ENCODE data around the gene ADRM1.

ADRM1 gene

GRCh38 chr20:62350629-62351422 is 48.0 kb downstream of the ADRM1 start:
- no peak for FAIRE-seq
- TF ChIP-seq TAF1 (IDR thresholded peaks at IDR 0.05; ENCODE audit: low read depth, low read length) (no peak), PAX5 (IDR thresholded peaks at IDR 0.05; ENCODE audit: insufficient read depth, low read length, severe bottlenecking) (no peak), POU2F2 (IDR thresholded peaks at IDR 0.05; ENCODE audit: low read depth, low read length) (no peak), POLR2A (IDR thresholded peaks at IDR 0.05; ENCODE audit: low read depth, low read length) (no peak), SPI1 (IDR thresholded peaks at IDR 0.05; ENCODE audit: low read depth, low read length) (no peak), POLR2AphosphoS5 (IDR thresholded peaks at IDR 0.05; ENCODE audit: low read depth, low read length) (no peak)
- no peak for DNase-seq (ENCODE audit: insufficient read length, low spot score)

GRCh38 chr20:62351469-62352401 is 48.9 kb downstream of the ADRM1 start:
- FAIRE-seq (no peak), DNase-seq (ENCODE audit: insufficient read length, low spot score) (no peak)
- TF ChIP-seq POLR2AphosphoS5 (IDR thresholded peaks at IDR 0.05; ENCODE audit: low read depth, low read length) (no peak), PAX5 (IDR thresholded peaks at IDR 0.05; ENCODE audit: insufficient read depth, low read length, severe bottlenecking) (no peak), SPI1 (IDR thresholded peaks at IDR 0.05; ENCODE audit: low read depth, low read length) (no peak), TAF1 (IDR thresholded peaks at IDR 0.05; ENCODE audit: low read depth, low read length) (no peak), POU2F2 (IDR thresholded peaks at IDR 0.05; ENCODE audit: low read depth, low read length) (no peak), POLR2A (IDR thresholded peaks at IDR 0.05; ENCODE audit: low read depth, low read length) (no peak)

DNA sequence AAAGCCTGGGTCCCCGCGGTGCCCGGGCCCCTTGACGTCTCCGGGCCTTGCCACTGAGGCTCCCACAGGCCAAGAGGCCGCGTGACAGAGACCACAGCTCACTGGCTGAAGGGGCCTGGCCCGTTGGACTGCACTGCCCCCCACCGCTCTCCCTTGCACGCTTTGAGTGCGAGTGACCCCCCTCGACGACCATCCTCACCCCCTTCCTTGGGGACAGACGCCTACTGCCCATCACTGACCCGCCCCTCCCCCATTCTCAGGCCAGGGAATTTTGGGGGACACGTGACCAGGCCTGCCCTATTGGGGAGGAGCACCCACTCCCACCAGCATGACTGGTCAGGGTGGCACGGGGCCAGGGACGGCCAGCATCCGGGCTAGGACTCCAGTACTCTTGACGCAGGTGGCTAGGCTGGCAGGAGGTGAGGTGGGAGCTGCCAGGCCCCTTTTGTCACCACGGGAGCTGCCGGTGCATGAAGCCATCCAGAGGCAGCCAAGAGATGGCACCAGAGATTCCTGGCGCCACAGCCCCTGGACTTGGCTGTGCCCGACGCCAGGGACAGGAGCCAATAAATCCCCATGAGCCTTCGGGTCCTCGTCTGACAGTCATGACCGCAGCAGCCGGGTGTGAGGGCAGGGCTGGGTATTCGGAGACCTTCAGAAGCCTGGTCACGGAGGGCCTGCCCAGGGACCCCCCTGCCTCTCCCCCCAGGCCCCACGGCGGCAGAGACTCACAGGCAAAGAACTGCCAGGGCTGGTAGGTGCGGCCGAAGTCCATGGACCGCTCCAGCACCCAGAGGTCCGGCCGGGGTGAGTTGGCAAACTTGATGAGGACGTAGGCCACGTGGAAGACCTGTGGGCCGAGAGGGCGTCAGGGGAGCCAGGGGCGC is 49.8 kb downstream of the ADRM1 start:
- DNase-seq (ENCODE audit: insufficient read length, low spot score): no peak
- FAIRE-seq: no peak

DNA sequence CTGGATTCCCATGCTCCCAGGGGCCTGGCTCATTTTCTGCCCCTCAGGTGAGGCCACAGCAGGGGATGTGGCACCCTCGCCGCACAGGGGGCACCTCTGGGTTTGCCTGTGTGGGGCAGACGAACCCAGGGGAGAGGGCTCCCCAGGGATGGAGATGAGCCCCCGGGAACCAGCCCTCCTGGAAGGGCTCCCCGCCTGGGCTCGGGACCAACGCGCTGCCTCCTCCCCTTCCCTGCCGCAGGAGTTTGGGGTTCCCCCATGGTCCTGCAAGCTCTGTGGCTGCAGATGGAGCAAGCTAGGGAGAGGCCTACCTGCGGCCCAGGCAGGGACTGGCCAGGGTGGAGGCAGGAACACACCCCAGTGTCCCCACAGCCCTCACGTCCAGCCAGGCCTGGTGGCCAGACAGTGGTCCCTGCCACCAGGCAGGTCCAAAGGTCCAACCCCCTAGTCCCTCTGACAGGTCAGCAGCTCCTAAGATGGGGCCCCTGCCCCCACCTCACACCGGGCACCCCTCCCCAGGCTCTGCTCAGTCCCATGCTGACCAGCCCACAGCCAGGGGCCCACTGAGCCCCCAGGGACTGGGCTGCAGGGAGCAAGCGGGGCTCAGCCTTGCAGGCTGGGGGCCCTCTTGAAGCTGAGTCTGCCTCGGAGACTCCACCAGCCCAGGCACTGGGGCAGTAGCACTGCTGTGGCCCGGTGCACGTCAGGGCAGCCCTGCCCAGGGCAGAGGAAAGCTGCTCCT is 50.7 kb downstream of the ADRM1 start:
- FAIRE-seq (no peak), DNase-seq (ENCODE audit: insufficient read length, low spot score) (no peak)
- TF ChIP-seq POLR2AphosphoS5 (IDR thresholded peaks at IDR 0.05; ENCODE audit: low read depth, low read length): no peak

More for the DNA sequence above, 49.8 kb downstream of the ADRM1 start:
- TF ChIP-seq POU2F2 (IDR thresholded peaks at IDR 0.05; ENCODE audit: low read depth, low read length): no peak
- TF ChIP-seq POLR2A (IDR thresholded peaks at IDR 0.05; ENCODE audit: low read depth, low read length): no peak
- TF ChIP-seq SPI1 (IDR thresholded peaks at IDR 0.05; ENCODE audit: low read depth, low read length): no peak
- no peak for TF ChIP-seq PAX5 (IDR thresholded peaks at IDR 0.05; ENCODE audit: insufficient read depth, low read length, severe bottlenecking)
- no peak for TF ChIP-seq POLR2AphosphoS5 (IDR thresholded peaks at IDR 0.05; ENCODE audit: low read depth, low read length)
- no peak for TF ChIP-seq TAF1 (IDR thresholded peaks at IDR 0.05; ENCODE audit: low read depth, low read length)

DNA sequence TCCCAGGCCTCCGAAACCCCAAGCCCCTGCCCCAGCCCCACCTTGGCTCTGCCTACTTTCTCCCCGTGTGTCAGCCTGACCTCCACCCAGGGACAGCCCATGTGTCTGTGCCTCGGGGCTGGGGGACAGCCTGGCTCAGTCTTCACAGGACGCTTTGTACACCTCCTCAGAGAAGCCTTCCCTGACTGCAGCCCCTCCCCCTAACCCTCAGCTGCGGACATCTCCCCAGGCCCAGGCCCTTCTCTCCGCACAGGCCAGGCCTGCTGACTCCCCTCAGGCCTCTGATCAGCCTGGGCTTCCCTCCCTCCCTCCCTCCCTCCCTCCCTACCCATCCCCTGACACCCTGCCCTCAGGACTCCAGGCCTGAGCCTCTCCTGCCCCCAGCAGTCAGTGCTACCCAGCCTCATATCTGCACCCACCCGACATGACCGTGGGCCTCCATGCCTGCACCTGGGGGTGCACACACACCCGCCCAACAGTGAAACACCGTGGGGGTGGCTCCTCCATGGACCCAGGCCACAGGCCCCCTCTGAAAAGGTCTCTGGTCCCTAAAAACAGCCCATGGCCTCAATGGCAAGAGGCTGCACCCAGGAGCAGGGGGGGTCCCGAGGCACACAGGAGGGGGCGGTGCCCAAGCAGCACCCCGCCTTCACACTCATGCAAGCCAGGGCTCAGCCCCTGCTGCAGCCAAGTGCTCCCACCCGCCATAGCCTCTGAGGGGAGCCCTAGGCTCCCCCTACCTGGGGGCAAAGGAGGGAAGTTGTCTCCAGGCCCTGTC is 51.4 kb downstream of the ADRM1 start:
- no peak for DNase-seq (ENCODE audit: insufficient read length, low spot score)
- FAIRE-seq: no peak
- TF ChIP-seq PAX5 (IDR thresholded peaks at IDR 0.05; ENCODE audit: insufficient read depth, low read length, severe bottlenecking) (no peak), POLR2AphosphoS5 (IDR thresholded peaks at IDR 0.05; ENCODE audit: low read depth, low read length) (no peak), SPI1 (IDR thresholded peaks at IDR 0.05; ENCODE audit: low read depth, low read length) (no peak), POLR2A (IDR thresholded peaks at IDR 0.05; ENCODE audit: low read depth, low read length) (no peak), TAF1 (IDR thresholded peaks at IDR 0.05; ENCODE audit: low read depth, low read length) (no peak), POU2F2 (IDR thresholded peaks at IDR 0.05; ENCODE audit: low read depth, low read length) (no peak)

GRCh38 chr20:62354811-62355341 is 52.1 kb downstream of the ADRM1 start:
- no peak for TF ChIP-seq POLR2AphosphoS5 (IDR thresholded peaks at IDR 0.05; ENCODE audit: low read depth, low read length)
- no peak for TF ChIP-seq POU2F2 (IDR thresholded peaks at IDR 0.05; ENCODE audit: low read depth, low read length)
- no peak for TF ChIP-seq PAX5 (IDR thresholded peaks at IDR 0.05; ENCODE audit: insufficient read depth, low read length, severe bottlenecking)
- TF ChIP-seq TAF1 (IDR thresholded peaks at IDR 0.05; ENCODE audit: low read depth, low read length): no peak
- TF ChIP-seq POLR2A (IDR thresholded peaks at IDR 0.05; ENCODE audit: low read depth, low read length): no peak
- no peak for TF ChIP-seq SPI1 (IDR thresholded peaks at IDR 0.05; ENCODE audit: low read depth, low read length)
- no peak for FAIRE-seq
- no peak for DNase-seq (ENCODE audit: insufficient read length, low spot score)

GRCh38 chr20:62355516-62355877 is 52.7 kb downstream of the ADRM1 start:
- no peak for TF ChIP-seq POU2F2 (IDR thresholded peaks at IDR 0.05; ENCODE audit: low read depth, low read length)
- TF ChIP-seq PAX5 (IDR thresholded peaks at IDR 0.05; ENCODE audit: insufficient read depth, low read length, severe bottlenecking): no peak
- TF ChIP-seq TAF1 (IDR thresholded peaks at IDR 0.05; ENCODE audit: low read depth, low read length): no peak
- TF ChIP-seq POLR2AphosphoS5 (IDR thresholded peaks at IDR 0.05; ENCODE audit: low read depth, low read length): no peak
- TF ChIP-seq POLR2A (IDR thresholded peaks at IDR 0.05; ENCODE audit: low read depth, low read length): no peak
- TF ChIP-seq SPI1 (IDR thresholded peaks at IDR 0.05; ENCODE audit: low read depth, low read length): no peak
- DNase-seq (ENCODE audit: insufficient read length, low spot score) (no peak), FAIRE-seq (no peak)
